Stimulated activated CD4-positive, alpha-beta T cell treated with anti-CD3 and anti-CD28 coated beads, Interleukin-2, amount 100 ng/mL, for 4 hours (primary cell): Measurements from ENCODE around the gene SLC36A2.

Experiments used
- DNase-seq: peaks from one replicate; pipeline ENCODE4 v3.0.0-alpha.2; 2020; ENCODE audit warnings: low read depth

The SLC36A2 gene

GRCh38 chr5:151283120-151283825 lies 64.1 kb downstream of the SLC36A2 start:
- DNase-seq = no peak

GRCh38 chr5:151281001-151281639 lies 66.2 kb downstream of the SLC36A2 start:
- DNase-seq = no peak

- DNase-seq = no peak
These were observed 66.9 kb downstream of the SLC36A2 start for GRCh38 chr5:151280443-151280842.

- DNase-seq = no peak
These were observed 68.5 kb downstream of the SLC36A2 start for GRCh38 chr5:151278845-151279244.

GRCh38 chr5:151275803-151276202 lies 71.6 kb downstream of the SLC36A2 start:
- DNase-seq = no peak

GRCh38 chr5:151274666-151275065 lies 72.7 kb downstream of the SLC36A2 start:
- DNase-seq = no peak

GRCh38 chr5:151271336-151271735 lies 76.0 kb downstream of the SLC36A2 start:
- no peak for DNase-seq

- DNase-seq = no peak
These were observed 76.8 kb downstream of the SLC36A2 start for GRCh38 chr5:151270599-151270998.

GRCh38 chr5:151267491-151268260 lies 79.7 kb downstream of the SLC36A2 start:
- no peak for DNase-seq
